Measurements from ENCODE around the gene ENKUR. TPM values are rescaled to one million over a fixed set of nuclear protein-coding genes. Genes with fewer than 3 reads are reported as not detected.

The ENKUR gene
- total RNA-seq, 4 donors from 2014 or later, result 1.1 TPM; not detected in 3

GRCh38 chr10:24998044-24998443 lies 17.9 kb downstream of the ENKUR start:
- Histone ChIP-seq H3K9me3 (peaks cover 0 to 7% (median 0%) of the 10 kb centered on the region in 3 donors), H3K4me3 (no peak overlapping the region), H3K4me1 (no peaks in the 10 kb centered on the region), H3K27ac (no peak overlapping the region), H3K27me3 (no peaks in the 10 kb centered on the region), H3K36me3 (no peaks in the 10 kb centered on the region)
- WGBS, 2 donors (ENCODE audit: low coverage in 1 of 2), result 78 to 91% methylated on average over 3 of the region's 3 CpGs
- TF ChIP-seq, protein P1, sequence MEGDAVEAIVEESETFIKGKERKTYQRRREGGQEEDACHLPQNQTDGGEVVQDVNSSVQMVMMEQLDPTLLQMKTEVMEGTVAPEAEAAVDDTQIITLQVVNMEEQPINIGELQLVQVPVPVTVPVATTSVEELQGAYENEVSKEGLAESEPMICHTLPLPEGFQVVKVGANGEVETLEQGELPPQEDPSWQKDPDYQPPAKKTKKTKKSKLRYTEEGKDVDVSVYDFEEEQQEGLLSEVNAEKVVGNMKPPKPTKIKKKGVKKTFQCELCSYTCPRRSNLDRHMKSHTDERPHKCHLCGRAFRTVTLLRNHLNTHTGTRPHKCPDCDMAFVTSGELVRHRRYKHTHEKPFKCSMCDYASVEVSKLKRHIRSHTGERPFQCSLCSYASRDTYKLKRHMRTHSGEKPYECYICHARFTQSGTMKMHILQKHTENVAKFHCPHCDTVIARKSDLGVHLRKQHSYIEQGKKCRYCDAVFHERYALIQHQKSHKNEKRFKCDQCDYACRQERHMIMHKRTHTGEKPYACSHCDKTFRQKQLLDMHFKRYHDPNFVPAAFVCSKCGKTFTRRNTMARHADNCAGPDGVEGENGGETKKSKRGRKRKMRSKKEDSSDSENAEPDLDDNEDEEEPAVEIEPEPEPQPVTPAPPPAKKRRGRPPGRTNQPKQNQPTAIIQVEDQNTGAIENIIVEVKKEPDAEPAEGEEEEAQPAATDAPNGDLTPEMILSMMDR (IDR thresholded peaks at IDR 0.05), result no peak
- no peak for TF ChIP-seq POLR2A (IDR thresholded peaks at IDR 0.05)
- no peak for TF ChIP-seq POLR2AphosphoS5 (IDR thresholded peaks at IDR 0.05)
- TF ChIP-seq EP300 (IDR thresholded peaks at IDR 0.05), result no peak
- no peak for ATAC-seq

GRCh38 chr10:24995072-24995471 lies 20.9 kb downstream of the ENKUR start:
- H3K4me3 ChIP-seq, result no peak overlapping the region
- H3K9me3 ChIP-seq, result no peaks in the 10 kb centered on the region
- no peaks in the 10 kb centered on the region for H3K4me1 ChIP-seq
- no peaks in the 10 kb centered on the region for H3K36me3 ChIP-seq
- no peak for ATAC-seq
- no peak overlapping the region for H3K27ac ChIP-seq
- TF ChIP-seq POLR2A (IDR thresholded peaks at IDR 0.05) (no peak), EP300 (IDR thresholded peaks at IDR 0.05) (no peak), POLR2AphosphoS5 (IDR thresholded peaks at IDR 0.05) (no peak)
- TF ChIP-seq, protein P1 (IDR thresholded peaks at IDR 0.05), result no peak
- no peaks in the 10 kb centered on the region for H3K27me3 ChIP-seq

DNA sequence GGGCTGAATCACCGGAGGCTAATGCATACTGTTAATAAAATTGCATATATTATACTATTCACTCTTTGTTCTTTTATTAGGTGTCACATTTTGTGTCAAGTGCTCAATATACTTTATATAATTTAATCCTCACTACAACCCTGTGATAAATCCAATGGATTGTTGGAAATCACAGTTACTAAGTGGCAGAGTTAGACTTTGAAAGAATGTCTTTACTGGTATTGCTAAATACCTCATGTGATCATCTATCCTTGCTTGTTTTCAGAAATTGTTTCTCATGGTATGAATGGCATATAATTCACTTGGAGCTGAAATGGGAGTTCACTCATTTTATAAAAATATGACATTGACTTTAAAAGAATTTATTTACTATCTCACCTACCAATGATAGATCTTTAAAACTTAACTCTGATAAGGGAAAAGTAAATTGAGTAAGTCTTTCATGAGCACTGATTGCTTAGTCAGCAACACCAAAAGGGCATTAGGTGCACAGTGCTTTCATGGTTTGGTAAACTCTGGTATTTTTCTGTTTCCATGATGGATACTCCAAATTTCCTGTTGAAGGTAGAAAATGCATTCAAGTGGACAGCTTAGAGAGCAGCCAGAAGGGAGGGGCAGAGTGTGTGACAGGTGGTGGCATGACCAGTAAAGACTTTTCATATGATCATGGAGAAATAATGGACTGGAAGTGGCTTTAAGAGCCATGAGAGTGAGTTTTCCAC lies 22.6 kb downstream of the ENKUR start:
- no peak overlapping the region for H3K4me3 ChIP-seq
- ATAC-seq, result no peak
- H3K27ac ChIP-seq, result no peak overlapping the region
- TF ChIP-seq, protein P1 (IDR thresholded peaks at IDR 0.05), result no peak
- TF ChIP-seq POLR2A (IDR thresholded peaks at IDR 0.05), result no peak
- TF ChIP-seq POLR2AphosphoS5 (IDR thresholded peaks at IDR 0.05), result no peak
- TF ChIP-seq EP300 (IDR thresholded peaks at IDR 0.05), result no peak
- no peaks in the 10 kb centered on the region for H3K36me3 ChIP-seq
- no peaks in the 10 kb centered on the region for H3K9me3 ChIP-seq
- 86 to 100% methylated on average over 1 of the region's 1 CpG for WGBS, 2 donors (ENCODE audit: low coverage in 1 of 2)
- no peaks in the 10 kb centered on the region for H3K4me1 ChIP-seq
- H3K27me3 ChIP-seq, result no peaks in the 10 kb centered on the region

DNA sequence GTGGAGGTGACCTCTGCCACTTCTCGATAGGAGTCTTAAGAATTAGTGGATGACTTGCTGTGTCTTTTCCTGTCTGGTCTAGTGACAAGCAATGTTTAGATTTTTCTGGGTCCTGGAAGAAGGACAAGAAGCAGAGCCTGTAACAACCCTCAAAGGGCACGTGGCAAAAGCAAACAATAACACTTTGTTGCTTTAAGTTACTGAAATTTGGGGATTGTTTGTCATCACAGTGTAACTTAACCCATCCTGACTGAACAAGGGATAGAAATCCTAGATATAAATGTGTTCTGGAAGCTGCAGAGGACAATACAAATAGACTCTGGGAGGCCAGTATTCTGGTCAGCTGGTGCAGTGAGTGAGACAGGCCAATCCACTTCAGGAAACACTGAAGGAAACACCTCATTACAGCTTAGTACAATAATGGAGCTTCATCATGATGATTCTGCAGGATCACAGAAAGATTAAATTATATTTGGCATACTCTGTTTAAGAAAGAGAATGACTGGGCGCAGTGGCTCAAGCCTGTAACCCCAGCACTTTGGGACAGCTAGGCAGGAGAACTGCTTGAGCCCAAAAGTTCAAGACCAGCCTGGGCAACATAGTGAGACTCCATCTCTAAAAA lies 23.3 kb downstream of the ENKUR start:
- TF ChIP-seq POLR2AphosphoS5 (IDR thresholded peaks at IDR 0.05), result no peak
- TF ChIP-seq, protein P1 (IDR thresholded peaks at IDR 0.05), result no peak
- no peak for TF ChIP-seq EP300 (IDR thresholded peaks at IDR 0.05)
- TF ChIP-seq POLR2A (IDR thresholded peaks at IDR 0.05), result no peak
- no peaks in the 10 kb centered on the region for H3K27me3 ChIP-seq
- 63 to 67% methylated on average over 2 to 3 of the region's 3 CpGs for WGBS, 2 donors (ENCODE audit: low coverage in 1 of 2)
- H3K36me3 ChIP-seq, result no peaks in the 10 kb centered on the region
- H3K4me1 ChIP-seq, result no peaks in the 10 kb centered on the region
- H3K4me3 ChIP-seq, result no peak overlapping the region
- ATAC-seq, result no peak
- no peak overlapping the region for H3K27ac ChIP-seq
- no peaks in the 10 kb centered on the region for H3K9me3 ChIP-seq

- no peak for TF ChIP-seq POLR2AphosphoS5 (IDR thresholded peaks at IDR 0.05)
- TF ChIP-seq POLR2A (IDR thresholded peaks at IDR 0.05), result no peak
- TF ChIP-seq, protein P1 (IDR thresholded peaks at IDR 0.05), result no peak
- no peak for TF ChIP-seq EP300 (IDR thresholded peaks at IDR 0.05)
- ATAC-seq, result no peak
- Histone ChIP-seq H3K36me3 (no peaks in the 10 kb centered on the region), H3K27ac (no peak overlapping the region), H3K27me3 (no peaks in the 10 kb centered on the region), H3K4me3 (no peak overlapping the region), H3K9me3 (no peaks in the 10 kb centered on the region), H3K4me1 (no peaks in the 10 kb centered on the region)
- WGBS, 2 donors (ENCODE audit: low coverage in 1 of 2), result 84% methylated on average over 9 of the region's 13 CpGs; no CpG with 5 or more reads in 1 of the 2 donors
Observed at GRCh38 chr10:24991298-24991697, 24.7 kb downstream of the ENKUR start.

All from gastroesophageal sphincter (tissue), 4 donors.